Activated CD8-positive, alpha-beta memory T cell treated with anti-CD3 and anti-CD28 coated beads, Interleukin-2, amount 50 U/mL, for 1 hour (primary cell): ENCODE results near the gene THSD7A.
"Not testable (repeated sequence)": the region's sequence is repeated elsewhere in the genome, so short reads cannot be mapped to it uniquely, and the experiment has no call there.

ENCODE experiments used
- DNase-seq: peaks from one replicate; pipeline ENCODE4 v3.0.0-alpha.2; 2020; ENCODE audit errors: extremely low read depth

Gene THSD7A

DNA sequence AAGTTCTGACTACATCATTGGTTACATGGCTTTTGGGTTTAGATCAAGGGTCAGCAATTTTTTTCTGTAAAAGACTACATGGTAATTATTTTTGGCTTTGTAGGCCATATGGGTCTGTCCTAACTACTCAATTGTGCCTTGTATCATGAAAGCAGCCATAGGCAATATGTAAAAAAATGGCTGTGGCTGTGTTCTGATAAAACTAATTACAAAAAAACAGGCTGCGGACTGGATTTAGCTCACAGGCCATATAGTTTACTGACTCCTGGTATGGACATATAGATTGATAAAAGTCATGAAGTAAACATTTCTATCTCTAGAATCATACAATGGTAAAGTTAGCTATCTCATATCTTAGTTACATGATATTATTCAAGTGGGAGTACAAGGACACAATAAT, 375.4 kb downstream of the THSD7A start:
- DNase-seq: no peak

DNA sequence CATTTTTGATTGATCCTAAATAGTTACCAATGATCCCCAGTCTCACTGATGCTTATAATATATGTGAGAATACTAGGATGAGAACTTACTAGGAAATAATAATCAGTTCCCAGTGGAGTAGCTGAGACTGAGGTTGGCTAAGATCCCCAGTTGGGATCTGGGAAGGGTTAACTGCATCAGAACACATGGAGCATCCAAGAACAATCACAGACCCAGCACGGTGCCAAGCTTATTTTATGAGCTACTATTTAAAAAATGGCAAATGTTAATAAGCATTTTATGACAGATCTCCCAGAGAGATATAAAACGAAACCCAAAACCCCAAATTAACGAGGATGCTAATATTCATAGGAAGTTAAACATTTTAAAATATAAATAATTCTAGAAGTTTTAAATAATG, 379.5 kb downstream of the THSD7A start:
- DNase-seq: no peak

DNA sequence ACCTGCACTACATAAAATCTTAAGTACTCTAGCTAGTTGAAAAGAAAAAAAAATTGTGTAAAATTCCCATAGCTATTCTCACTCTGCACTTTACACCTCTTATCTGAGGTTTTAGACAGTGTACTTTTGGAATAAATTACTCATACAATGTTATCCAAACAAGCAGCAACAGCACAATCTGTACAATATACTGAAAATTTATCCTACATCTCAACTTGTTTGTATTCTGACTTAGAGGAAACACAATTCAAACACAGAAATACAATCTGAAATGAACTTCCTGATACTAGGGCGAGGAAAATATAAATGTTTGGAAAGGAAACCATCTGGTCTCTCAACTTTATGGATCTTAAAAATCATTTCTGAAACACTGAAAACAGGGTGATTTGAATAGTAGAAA, 381.7 kb downstream of the THSD7A start:
- DNase-seq: no peak

DNA sequence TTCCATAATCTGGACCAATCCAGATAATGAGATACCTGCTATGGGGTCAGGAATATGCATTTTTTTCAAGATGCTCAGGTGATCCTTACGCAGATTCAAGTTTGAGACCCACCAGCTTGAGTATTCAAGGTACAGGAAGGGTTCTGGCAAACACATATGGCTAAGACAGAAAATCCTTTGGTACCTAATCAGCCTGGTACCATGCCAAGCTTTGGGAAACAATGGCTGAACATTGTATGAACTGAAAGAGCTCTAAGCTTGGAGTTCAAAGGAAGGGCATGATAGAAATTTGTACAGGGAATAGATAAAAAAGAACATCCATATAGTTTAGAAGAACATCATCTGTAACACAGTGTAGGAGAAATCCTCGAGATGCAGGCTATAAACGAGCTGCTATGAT, 382.7 kb downstream of the THSD7A start:
- no peak for DNase-seq

DNA sequence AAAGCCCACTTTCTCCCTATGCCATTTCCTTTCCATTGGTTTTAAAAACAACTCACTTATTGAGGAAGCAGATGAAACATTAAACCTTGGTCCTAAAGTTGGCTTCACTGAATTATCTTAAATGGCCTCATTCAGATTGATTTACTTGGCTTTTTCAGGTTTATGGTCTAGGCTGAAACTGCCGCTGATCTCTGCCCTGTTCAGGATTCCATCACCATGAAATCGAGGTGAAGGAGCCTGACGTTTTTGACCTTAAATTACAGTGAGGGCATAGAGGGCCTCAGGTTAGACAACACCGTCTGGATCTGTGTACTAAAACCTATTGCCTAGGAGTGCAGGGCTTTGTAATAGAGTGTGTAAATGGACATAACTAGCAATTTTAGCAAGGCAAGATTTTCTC, 383.7 kb downstream of the THSD7A start:
- DNase-seq: no peak

DNA sequence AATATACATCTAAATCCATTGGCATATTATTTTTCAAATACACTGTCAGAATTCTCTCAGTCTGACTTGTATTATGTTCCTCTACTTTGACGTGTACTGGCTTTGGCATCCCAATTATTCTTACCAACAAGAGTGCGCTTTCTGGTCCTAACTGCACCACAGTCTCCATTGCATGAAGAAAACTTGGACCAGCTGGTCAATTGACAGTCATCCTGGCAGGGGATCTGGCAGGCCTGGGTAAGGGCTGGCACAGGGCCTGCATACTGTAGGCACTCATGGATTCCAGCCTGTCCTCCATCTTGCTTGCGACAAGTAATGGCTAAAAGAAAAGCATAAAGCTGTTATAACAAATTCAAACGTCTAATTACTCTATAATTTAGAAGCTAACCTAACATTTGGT, 384.9 kb downstream of the THSD7A start:
- no peak for DNase-seq

DNA sequence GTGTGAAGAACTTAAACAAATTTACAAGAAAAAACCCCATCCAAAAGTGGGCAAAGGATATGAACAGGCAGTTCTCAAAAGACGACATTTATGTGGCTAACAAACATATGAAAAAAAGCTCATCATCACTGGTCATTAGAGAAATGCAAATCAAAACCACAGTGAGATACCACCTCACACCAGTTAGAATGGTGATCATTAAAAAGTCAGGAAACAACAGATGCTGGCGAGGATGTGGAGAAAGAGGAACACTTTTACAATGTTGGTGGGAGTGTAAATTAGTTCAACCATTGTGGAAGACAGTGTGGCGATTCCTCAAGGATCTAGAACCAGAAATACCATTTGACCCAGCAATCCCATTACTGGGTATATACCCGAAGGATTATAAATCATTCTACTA, 388.1 kb downstream of the THSD7A start:
- not testable (repeated sequence) for DNase-seq

DNA sequence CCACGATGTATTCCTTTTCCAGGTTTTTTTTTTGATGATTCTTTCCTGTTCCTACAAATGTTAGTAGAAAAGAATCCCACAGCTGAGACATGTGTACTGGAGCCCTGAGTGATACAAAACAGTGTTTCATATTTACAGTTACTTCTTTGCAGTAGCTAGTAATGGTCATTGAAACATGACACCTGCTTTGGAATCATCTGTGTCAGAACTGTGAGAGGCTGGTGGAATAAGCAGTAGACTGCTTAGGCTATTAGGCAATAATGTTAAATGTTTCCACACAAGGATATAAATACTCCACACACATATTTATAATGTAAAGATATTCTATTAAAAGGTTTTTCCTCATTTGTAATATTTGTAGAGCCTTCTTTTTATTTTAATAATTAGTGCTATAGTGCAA, 394.0 kb downstream of the THSD7A start:
- no peak for DNase-seq

DNA sequence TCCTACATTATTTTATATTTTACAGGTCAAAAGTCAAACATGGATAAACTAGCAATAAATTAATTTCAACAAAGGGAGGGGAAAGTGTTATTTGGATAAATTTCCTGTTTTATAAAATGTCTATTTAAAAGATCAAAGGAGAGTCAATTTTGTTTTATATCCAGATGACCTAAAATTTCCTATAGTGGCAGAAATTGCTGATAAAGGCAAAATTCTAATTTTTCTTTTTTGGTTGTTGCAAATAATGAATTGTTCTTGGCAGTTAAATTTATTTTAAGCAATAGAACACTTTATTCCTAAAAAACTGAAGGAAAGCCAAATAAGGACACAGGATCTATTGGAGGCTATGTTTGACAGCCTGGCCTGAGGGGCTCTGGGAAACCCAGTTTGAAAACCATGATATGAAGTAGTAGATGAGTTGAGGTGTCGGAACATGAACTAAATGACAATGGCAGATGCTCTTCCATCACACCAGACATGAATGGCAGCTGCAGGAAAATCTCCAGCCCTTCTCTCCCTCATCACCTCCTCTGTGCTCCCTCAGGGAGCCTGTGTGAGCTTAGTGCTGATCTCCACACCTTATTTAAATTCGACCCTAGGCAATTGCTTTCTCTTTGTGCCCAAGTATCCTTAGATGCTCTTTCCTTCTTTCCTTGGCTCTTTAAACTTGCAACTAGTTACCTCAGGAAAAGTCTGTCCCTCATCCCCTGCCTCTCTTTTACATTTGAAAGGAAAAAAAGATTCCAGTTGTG, 395.0 kb downstream of the THSD7A start:
- DNase-seq: no peak

DNA sequence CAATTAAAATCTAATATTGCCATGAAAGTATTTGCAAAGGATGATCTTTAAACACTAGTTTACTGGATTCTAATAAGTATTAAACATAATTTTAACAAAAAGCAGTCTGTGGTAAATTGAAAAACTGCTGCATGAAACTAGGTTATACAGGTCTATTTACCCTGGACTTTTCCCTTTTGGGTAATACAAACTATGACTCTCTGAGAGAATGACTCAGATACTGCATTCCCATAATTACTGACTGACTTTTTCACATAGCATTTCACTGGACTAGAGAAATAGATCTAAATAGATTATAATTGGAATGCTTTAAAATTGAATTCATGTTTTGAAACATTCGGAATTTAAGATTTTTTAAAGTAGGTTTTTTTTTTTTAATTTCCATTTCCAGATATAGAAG, 395.7 kb downstream of the THSD7A start:
- no peak for DNase-seq

DNA sequence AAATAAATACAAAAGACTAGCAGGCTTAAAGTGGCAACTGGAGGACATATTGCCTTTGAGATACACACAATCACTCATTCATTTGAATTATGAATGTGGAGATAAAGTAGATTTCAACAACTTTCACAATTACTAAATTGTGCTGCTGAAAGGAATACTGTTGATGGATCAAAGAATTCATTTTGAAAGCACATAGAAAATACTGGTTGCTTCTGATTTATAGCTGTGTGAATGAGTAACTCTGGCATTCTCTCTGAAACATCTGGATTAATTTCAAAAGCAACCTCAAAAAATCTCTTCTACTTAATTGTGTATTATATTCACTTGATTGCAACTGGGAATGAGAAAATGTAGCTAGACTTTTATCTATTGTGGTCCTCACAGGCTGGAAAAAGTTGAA, 397.6 kb downstream of the THSD7A start:
- DNase-seq: no peak

DNA sequence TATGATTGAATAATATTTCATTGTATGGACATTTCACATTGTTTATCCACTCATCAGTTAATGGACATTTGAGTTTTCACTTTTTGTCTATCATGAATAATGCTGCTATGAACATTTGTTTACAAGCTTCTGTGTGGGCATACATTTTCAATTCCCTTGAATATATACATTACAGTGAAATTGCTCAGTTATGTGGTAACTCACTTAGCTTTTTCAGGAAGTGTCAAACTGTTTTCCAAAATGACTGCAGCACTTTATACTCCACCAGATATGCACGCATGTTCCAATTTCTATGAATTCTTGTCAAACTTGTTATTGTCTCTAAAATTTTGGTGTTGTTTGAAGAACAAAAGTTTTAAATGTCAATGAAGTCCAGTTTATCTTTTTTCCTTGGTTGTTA, 401.2 kb downstream of the THSD7A start:
- no peak for DNase-seq

DNA sequence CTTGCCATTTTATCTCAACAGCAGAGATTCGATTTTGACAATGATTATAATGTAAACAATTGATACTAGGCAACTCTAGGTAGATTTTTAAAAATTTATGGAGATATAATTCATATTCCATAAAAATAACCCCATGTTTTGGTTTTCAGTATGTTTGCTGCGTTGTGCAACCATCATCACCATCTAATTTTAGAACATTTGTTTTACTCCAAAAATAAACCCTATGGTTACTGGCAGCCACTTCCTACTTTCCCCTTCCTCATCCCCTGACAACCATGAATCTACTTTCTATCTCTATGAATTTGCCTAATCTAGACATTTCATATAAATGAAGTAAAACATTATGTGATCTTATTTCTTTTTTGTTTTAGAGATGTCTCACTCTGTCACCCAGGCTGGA, 401.9 kb downstream of the THSD7A start:
- DNase-seq: no peak

DNA sequence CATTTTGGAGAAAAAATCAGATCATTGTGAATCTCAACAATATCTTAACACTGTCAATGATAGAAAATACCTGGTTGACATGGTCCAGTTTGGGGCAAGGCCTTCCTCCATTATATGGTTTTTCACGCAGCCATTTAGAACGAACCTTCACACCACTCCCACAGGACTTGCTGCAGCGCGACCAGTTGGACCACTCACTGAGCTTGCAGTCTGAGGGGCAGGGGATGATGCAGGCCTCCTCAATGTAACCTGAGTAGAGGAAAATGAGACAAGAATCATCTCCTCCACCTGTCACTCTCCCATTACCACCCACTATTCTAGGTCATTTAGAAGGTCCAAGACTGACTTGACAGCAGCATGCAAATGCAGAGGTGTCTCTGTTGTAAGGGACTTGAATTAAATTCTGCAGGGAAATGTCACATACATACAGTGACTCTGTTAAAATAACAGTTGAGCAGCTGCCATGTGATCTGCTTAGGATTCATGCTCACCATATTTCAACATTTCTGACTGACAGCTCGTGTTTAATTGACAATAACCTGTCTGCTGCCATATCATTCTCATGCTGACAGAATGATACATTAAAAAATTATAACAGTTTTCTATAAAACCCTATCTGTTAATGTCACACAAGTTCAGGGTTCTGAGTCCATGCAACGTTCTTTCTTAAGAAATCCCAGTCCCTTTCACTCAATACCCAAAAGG, 403.0 kb downstream of the THSD7A start:
- no peak for DNase-seq

DNA sequence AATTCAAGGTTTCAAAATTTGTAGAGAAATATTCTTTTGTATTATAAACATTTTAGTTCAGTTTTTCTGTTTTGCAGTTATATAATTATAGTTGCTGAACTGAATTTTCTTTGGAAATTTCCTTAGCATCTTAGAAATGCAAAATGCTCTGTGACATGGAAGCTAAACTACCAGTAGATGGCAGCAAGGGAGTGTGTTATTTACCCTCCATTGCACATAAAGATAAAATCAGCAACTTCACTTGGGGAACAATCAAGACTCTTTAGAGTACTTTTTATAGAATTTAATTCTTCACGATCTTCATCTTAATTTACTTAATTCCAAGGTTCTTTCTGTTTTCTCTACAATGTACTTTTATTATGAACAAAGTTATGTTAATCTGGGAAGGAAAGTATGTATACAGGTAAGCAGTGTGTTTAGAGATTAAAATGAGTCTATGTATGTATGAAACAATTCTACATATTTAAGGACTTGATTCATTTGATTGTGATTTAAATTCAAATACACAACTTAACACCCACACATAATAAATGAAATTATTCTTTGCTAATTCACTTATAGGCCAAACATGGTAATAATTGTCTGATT, 404.2 kb downstream of the THSD7A start:
- DNase-seq: no peak

DNA sequence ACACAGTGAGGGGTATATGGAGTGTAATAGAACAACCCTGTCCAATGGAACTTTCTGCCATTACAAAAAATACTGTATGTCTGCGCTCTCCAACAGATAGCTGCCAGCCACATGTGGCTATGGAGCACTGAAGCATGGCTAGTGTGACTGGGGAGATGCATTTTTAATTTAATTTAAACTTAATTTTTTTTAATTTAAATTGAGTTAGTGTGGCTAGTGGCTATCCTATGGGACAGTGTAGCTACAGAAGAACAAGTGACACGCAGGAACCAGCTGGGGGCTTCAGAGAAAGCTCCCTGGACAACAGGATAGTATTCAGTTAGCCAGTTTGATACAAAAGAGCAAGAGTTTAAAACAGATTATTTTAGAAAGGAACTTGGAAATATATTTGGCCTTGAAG, 408.0 kb downstream of the THSD7A start:
- no peak for DNase-seq

DNA sequence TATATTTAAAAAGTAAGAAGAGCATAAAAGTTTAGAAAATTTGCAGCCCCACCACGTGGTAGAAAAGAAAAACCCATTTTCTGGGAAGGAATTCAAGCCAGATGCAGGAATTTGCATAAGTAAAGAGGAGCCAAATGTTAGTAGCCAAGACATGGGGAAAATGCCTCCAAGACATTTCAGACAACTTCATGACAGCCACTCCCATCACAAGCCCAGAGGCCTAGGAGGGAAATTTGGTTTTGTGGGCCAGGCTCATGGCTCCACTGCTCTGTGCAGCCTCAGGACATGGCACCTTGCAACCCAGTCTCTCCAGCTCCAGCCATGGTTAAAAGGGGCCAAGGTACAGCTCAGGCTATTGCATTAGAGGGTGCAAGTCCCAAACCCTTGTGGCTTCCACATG, 411.9 kb downstream of the THSD7A start:
- no peak for DNase-seq

DNA sequence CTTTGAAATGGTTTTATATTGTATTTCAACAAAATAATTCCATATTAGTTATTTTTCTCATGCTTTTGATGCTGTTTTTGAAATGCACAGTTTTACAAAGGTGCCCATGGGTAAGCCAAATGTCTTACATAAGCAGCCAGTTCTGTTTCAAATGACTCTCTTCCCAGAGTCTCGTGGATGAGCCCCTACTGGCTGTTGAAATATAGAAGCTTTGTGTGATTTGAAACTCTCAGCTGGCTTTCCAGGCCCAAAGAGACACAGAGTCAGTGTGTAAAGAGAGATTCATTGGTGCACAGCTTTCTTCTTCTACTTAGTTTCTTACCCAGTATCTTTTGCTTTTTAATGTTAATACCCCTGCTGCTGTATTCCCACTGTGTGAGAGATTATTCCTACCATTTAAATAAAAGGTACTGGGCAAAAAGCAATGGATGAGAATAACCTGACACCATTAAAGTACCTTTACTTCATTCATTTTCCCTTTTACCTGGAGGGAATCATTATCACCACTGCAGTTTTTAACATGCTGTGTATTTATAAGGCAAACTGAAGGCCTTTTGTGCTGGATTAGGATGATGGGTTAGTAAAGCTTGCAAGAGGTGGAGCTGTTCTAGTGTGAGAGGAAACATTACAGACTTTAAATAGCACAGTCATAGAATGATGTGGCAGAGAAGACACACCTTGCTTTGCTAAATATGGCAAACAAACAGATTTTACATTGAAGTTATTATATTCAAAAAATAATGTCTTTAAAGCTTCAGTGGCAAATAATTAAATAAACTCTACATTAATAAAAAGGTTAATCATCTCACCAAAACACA, 415.1 kb downstream of the THSD7A start:
- no peak for DNase-seq

DNA sequence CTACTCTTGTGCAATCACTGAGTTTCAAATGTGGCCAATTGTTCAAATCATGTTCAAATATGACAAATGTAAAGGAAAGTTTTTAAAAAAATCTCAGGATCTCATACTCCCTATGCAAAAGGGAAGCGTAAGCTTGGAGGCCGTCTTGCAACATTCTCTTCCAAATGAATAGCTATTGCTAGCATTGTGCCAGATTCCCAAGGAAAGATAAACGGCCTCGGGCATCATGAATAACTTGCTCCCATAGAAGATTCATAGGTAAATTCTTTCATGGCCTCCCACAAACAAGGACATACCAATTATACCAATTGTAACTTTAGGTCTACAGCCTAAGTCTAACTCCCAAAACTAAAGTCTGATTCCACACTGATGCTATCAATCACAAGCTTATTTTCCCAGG, 416.9 kb downstream of the THSD7A start:
- no peak for DNase-seq

DNA sequence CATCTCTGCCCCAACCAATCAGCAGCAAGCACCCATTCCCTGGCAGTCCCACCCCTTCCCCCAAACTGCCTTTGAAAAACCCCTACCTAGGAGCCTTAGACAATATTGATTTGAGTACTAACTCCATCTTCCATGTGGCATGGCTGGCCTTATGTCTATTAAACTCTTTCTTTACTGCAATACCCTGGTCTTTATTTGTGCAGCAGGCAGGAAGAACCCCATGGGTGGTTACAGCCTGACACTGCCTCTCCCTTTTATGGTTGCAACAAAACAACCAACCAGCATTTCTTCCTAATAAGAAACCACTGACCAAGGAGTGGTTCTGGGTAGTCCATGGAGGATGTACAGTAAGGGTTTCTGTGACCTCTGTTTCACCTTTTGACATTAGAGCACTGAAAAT, 418.1 kb downstream of the THSD7A start:
- DNase-seq: no peak

DNA sequence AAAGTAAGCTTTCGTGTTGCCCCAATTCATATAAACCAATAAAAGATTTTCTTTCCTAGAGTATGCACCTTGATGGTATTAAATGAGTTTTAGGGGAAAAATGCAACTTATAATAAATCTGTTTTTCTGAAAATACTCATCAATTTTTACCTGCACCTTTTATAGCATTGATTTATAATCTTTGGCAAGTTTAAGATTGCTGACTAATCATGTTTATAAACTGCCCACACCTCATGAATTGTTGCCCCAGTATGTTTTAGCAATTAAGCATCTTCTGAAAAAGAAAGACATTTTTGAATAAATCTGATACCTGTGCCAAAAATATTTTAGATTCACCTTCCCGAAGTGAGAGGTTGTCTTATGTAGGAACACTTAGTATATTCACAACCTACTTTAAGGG, 420.0 kb downstream of the THSD7A start:
- no peak for DNase-seq
